Measurements from ENCODE around the gene MET. TPM values are rescaled to one million over a fixed set of nuclear protein-coding genes. Genes with fewer than 3 reads are reported as not detected.

Gene MET
- total RNA-seq, 2 donors from 2014 or later = 0.33 to 3.6 TPM

GRCh38 chr7:116786791-116787443 is 114.9 kb downstream of the MET start:
- DNase-seq (ENCODE audit: low spot score) = no peak
- Mint-ChIP-seq H3K36me3 (no peaks in the 10 kb centered on the region), H3K4me1 (ENCODE audit: low read depth in 2 of 2) (no peaks in the 10 kb centered on the region), H3K27ac (no peak overlapping the region), H3K9me3 (no peaks in the 10 kb centered on the region), H3K4me3 (no peak overlapping the region), H3K27me3 (peaks cover 0 to 5% of the 10 kb centered on the region in 2 donors)
- ATAC-seq = peak; percentile 62 to 84

DNA sequence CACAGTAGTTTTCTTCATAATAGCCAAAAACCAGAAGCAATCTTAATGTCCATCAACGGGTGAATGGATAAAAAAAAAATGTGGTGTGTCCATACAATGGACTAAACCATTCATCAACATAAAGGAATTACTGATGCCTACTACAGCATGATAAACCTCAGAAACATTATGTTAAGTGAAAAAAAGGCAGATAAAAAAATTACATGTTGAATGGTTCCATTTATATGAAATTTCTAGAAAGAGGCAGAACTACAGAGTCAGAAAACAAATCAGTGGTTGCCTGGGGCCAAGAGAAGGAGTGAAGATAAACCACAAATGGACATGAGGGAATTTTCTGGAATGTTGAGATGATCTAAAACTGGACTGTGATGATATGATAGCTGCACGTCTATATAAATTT is 115.9 kb downstream of the MET start:
- Mint-ChIP-seq H3K27ac (no peak overlapping the region), H3K4me3 (no peak overlapping the region), H3K27me3 (peaks cover 6 to 10% of the 10 kb centered on the region in 2 donors), H3K9me3 (no peaks in the 10 kb centered on the region), H3K4me1 (ENCODE audit: low read depth in 2 of 2) (no peaks in the 10 kb centered on the region), H3K36me3 (no peaks in the 10 kb centered on the region)
- no peak for DNase-seq (ENCODE audit: low spot score)
- no peak for ATAC-seq

- Mint-ChIP-seq H3K4me1 (ENCODE audit: low read depth in 2 of 2) (no peaks in the 10 kb centered on the region), H3K9me3 (no peaks in the 10 kb centered on the region), H3K4me3 (no peak overlapping the region), H3K27ac (no peak overlapping the region), H3K27me3 (peaks cover 8 to 10% of the 10 kb centered on the region in 2 donors), H3K36me3 (no peaks in the 10 kb centered on the region)
- DNase-seq (ENCODE audit: low spot score) (no peak), ATAC-seq (no peak)
Measured at GRCh38 chr7:116788572-116789197, 116.7 kb downstream of the MET start.

DNA sequence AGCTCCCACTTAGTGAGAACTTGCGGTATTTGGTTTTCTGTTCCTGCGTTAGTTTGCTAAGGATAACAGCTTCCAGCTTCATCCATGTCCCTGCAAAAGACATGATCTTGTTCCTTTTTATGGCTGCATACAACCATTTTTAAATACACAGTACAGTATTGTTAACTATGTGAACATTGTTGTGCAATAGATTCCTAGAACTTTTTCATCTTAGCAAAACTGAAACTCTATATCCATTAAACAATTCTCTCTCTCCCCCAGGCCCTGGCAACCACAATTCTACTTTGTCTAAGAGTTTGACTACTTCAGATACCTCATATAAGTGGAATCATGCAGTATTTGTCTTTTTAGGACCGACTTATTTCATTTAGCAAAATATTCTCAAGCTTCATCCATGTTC is 118.0 kb downstream of the MET start:
- Mint-ChIP-seq H3K36me3 (no peaks in the 10 kb centered on the region), H3K27me3 (peaks cover 14 to 18% of the 10 kb centered on the region in 2 donors), H3K4me3 (no peak overlapping the region), H3K27ac (no peak overlapping the region), H3K9me3 (no peaks in the 10 kb centered on the region), H3K4me1 (ENCODE audit: low read depth in 2 of 2) (no peaks in the 10 kb centered on the region)
- ATAC-seq = no peak
- no peak for DNase-seq (ENCODE audit: low spot score)

DNA sequence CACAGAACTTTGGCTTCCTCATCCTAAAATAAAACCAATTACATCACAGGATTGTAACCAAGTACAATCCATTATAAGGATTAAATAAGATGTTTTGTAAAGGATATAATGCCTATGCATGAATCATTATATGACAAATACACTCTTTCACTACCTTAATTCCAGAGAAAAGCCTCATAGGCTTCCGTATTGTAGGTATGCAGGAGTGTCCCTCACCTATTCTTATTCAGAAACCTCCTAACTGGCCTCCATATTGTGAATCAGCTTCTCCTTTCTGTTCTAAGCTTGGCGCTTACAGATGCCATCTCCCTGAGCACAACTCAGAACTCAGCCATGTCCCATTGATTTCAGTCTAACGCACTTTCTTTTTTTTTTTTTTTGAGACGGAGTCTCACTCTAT is 120.8 kb downstream of the MET start:
- Mint-ChIP-seq H3K4me1 (ENCODE audit: low read depth in 2 of 2) (no peaks in the 10 kb centered on the region), H3K4me3 (no peak overlapping the region), H3K36me3 (no peaks in the 10 kb centered on the region), H3K9me3 (no peaks in the 10 kb centered on the region), H3K27me3 (peaks cover 14 to 18% of the 10 kb centered on the region in 2 donors), H3K27ac (no peak overlapping the region)
- ATAC-seq (no peak), DNase-seq (ENCODE audit: low spot score) (no peak)

GRCh38 chr7:116793795-116794340 is 121.9 kb downstream of the MET start:
- Mint-ChIP-seq H3K27me3 (peaks cover 14 to 22% of the 10 kb centered on the region in 2 donors), H3K9me3 (no peaks in the 10 kb centered on the region), H3K4me1 (ENCODE audit: low read depth in 2 of 2) (no peaks in the 10 kb centered on the region), H3K36me3 (no peaks in the 10 kb centered on the region), H3K27ac (no peak overlapping the region), H3K4me3 (no peak overlapping the region)
- ATAC-seq (no peak), DNase-seq (ENCODE audit: low spot score) (no peak)

DNA sequence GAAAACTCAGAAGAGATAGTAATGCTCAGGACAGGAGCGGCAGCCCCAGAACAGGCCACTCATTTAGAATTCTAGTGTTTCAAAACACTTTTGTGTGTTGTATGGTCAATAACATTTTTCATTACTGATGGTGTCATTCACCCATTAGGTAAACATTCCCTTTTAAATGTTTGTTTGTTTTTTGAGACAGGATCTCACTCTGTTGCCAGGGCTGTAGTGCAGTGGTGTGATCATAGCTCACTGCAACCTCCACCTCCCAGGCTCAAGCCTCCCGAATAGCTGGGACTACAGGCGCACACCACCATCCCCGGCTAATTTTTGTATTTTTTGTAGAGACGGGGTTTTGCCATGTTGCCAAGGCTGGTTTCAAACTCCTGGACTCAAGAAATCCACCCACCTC is 124.5 kb downstream of the MET start:
- ATAC-seq = no peak
- Mint-ChIP-seq H3K4me1 (ENCODE audit: low read depth in 2 of 2) (no peaks in the 10 kb centered on the region), H3K9me3 (no peaks in the 10 kb centered on the region), H3K4me3 (no peak overlapping the region), H3K27me3 (peaks cover 14 to 24% of the 10 kb centered on the region in 2 donors), H3K27ac (no peak overlapping the region), H3K36me3 (no peaks in the 10 kb centered on the region)
- no peak for DNase-seq (ENCODE audit: low spot score)

DNA sequence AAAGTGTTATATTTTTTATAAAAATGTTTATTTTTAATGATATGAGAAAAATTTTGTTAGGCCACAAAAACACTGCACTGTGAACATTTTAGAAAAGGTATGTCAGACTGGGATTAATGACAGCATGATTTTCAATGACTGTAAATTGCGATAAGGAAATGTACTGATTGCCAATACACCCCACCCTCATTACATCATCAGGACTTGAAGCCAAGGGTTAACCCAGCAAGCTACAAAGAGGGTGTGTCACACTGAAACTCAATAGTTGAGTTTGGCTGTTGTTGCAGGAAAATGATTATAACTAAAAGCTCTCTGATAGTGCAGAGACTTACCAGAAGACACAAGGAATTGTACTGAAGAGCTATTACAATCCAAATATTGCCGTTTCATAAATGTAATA is 125.6 kb downstream of the MET start:
- ATAC-seq (no peak), DNase-seq (ENCODE audit: low spot score) (no peak)
- Mint-ChIP-seq H3K36me3 (no peaks in the 10 kb centered on the region), H3K4me1 (ENCODE audit: low read depth in 2 of 2) (peaks cover under 1 to 2% of the 10 kb centered on the region in 2 donors), H3K27ac (no peak overlapping the region), H3K4me3 (no peak overlapping the region), H3K27me3 (peaks cover 14 to 19% of the 10 kb centered on the region in 2 donors), H3K9me3 (no peaks in the 10 kb centered on the region)

DNA sequence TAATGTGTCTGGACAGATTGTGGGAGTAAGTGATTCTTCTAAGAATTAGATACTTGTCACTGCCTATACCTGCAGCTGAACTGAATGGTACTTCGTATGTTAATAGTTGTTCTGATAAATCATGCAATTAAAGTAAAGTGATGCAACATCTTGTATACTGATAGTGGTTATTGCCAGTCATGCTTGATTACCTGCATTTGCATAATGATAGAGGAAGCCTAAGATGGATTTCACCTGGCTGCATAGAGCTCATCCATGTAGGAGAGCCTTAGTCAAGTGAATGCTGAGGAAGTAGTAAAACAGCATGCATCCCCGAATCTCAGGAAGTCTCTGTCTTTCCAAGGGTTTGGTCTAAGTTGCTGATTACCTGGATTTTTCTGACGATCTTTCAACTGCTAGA is 126.2 kb downstream of the MET start:
- Mint-ChIP-seq H3K27me3 (peaks cover 17 to 21% of the 10 kb centered on the region in 2 donors), H3K4me1 (ENCODE audit: low read depth in 2 of 2) (peaks cover 3 to 6% of the 10 kb centered on the region in 2 donors), H3K27ac (no peak overlapping the region), H3K4me3 (no peak overlapping the region), H3K36me3 (no peaks in the 10 kb centered on the region), H3K9me3 (no peaks in the 10 kb centered on the region)
- ATAC-seq (no peak), DNase-seq (ENCODE audit: low spot score) (no peak)

- H3K9me3 Mint-ChIP-seq = no peaks in the 10 kb centered on the region
- H3K4me1 Mint-ChIP-seq (ENCODE audit: low read depth in 2 of 2) = peaks cover 3 to 6% of the 10 kb centered on the region in 2 donors
- ATAC-seq (no peak), DNase-seq (ENCODE audit: low spot score) (no peak)
- no peak overlapping the region for H3K27ac Mint-ChIP-seq
- H3K4me3 Mint-ChIP-seq = no peak overlapping the region
- no peaks in the 10 kb centered on the region for H3K36me3 Mint-ChIP-seq
- peaks cover 10 to 17% of the 10 kb centered on the region in 2 donors for H3K27me3 Mint-ChIP-seq
Measured at GRCh38 chr7:116799916-116800315, 127.9 kb downstream of the MET start.

GRCh38 chr7:116800594-116800993 is 128.6 kb downstream of the MET start:
- H3K36me3 Mint-ChIP-seq = no peaks in the 10 kb centered on the region
- H3K27me3 Mint-ChIP-seq = peaks cover 10 to 17% of the 10 kb centered on the region in 2 donors
- DNase-seq (ENCODE audit: low spot score) (no peak), ATAC-seq (no peak)
- H3K9me3 Mint-ChIP-seq = no peaks in the 10 kb centered on the region
- peaks cover 3 to 6% of the 10 kb centered on the region in 2 donors for H3K4me1 Mint-ChIP-seq (ENCODE audit: low read depth in 2 of 2)
- H3K4me3 Mint-ChIP-seq = no peak overlapping the region
- H3K27ac Mint-ChIP-seq = no peak overlapping the region

GRCh38 chr7:116801092-116801710 is 129.2 kb downstream of the MET start:
- Mint-ChIP-seq H3K36me3 (no peaks in the 10 kb centered on the region), H3K4me3 (no peak overlapping the region), H3K9me3 (no peaks in the 10 kb centered on the region), H3K27me3 (peaks cover 10 to 17% of the 10 kb centered on the region in 2 donors), H3K27ac (no peak overlapping the region), H3K4me1 (ENCODE audit: low read depth in 2 of 2) (peaks cover 3 to 6% of the 10 kb centered on the region in 2 donors)
- DNase-seq (ENCODE audit: low spot score) (no peak), ATAC-seq (no peak)

DNA sequence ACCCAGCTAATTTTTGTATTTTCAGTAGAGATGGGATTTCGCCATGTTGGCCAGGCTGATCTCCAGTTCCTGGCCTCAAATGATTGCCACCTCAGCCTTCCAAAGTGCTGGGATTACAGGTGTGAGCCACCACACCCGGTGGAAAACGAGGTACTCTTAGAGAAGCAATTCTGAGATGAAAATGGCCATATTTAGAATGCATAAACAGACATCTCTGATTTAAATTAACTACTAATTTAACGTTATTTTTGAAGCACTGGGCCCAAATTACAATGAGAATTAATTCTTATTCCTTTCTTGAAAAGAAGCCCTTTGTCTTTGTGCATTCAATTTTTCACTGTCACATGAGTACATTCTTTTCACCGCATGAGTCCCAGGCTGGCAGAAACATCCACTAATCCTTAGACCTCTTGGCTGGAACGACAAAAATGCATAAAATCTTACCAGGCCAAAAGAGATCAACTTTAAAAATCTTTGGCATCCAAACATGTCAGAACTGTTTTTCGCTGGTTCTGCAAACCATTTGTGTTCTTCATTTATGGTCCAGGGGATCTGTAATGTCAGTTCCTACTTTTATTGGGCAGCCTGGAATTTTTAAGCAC is 130.2 kb downstream of the MET start:
- H3K4me3 Mint-ChIP-seq = peak overlapping the region; percentile 30

GRCh38 chr7:116802746-116803152 is 130.8 kb downstream of the MET start:
- DNase-seq (ENCODE audit: low spot score) (no peak), ATAC-seq (peak; percentile 56 to 72)
- Mint-ChIP-seq H3K4me1 (ENCODE audit: low read depth in 2 of 2) (peaks cover 3 to 6% of the 10 kb centered on the region in 2 donors), H3K9me3 (no peaks in the 10 kb centered on the region), H3K27me3 (peaks cover 10 to 17% of the 10 kb centered on the region in 2 donors), H3K4me3 (peak overlapping the region; percentile 30), H3K36me3 (no peaks in the 10 kb centered on the region), H3K27ac (no peak overlapping the region)

More for the DNA sequence above, 130.2 kb downstream of the MET start:
- Mint-ChIP-seq H3K27ac (no peak overlapping the region), H3K27me3 (peaks cover 10 to 17% of the 10 kb centered on the region in 2 donors), H3K4me1 (ENCODE audit: low read depth in 2 of 2) (peaks cover 3 to 6% of the 10 kb centered on the region in 2 donors), H3K36me3 (no peaks in the 10 kb centered on the region), H3K9me3 (no peaks in the 10 kb centered on the region)
- no peak for ATAC-seq
- no peak for DNase-seq (ENCODE audit: low spot score)

All from natural killer cell treated with Interleukin-12 subunit alpha and Interleukin-12 subunit beta and Interleukin-15 and Interleukin-18, amount 100 ng/mL, for 72 hours (primary cell).